Prostate gland (tissue), 2 donors: ENCODE data around the gene SBF1.

Experiments used
- POLR2A ChIP-seq: fragments of 450-650 bp; IDR thresholded peaks from one replicate; pipeline ENCODE4 v1.6.1; 2016; ENCODE audit warnings: antibody characterized with exemption, mild to moderate bottlenecking
- TF ChIP-seq, protein P1 (sequence below), 4 experiments: fragments of 200-600 bp in 2 of 4; fragments of 450-650 bp in 2 of 4; sonication (generic) in 2 of 4; IDR thresholded peaks; 1 replicate in 3 of 4; 2 replicates in 1 of 4; pipeline ENCODE4 v1.5.1; 2016 to 2019; ENCODE audit warnings: antibody characterized with exemption in 4 of 4, mild to moderate bottlenecking in 2 of 4, moderate library complexity in 2 of 4

DNA sequence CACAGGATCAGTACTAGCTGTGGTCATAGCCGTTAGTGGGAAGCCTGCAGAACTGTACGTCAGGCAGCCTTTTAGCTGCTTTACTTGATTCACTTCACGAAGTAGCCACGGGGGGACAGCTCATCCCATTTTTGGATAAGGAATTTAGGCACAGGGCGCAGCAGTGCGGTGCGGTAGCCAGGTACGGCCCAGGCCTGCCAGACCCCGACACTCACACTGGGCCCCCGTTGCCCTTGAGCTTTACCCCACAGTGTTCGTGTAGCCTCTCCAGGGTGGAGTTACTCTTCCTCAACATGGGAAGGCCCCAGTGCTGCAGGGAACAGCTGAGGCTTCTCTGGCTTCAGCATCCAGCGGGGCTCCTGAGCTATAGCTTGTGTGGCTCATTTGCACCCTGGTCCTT is 59.4 kb downstream of the SBF1 start:
- TF ChIP-seq, protein P1, sequence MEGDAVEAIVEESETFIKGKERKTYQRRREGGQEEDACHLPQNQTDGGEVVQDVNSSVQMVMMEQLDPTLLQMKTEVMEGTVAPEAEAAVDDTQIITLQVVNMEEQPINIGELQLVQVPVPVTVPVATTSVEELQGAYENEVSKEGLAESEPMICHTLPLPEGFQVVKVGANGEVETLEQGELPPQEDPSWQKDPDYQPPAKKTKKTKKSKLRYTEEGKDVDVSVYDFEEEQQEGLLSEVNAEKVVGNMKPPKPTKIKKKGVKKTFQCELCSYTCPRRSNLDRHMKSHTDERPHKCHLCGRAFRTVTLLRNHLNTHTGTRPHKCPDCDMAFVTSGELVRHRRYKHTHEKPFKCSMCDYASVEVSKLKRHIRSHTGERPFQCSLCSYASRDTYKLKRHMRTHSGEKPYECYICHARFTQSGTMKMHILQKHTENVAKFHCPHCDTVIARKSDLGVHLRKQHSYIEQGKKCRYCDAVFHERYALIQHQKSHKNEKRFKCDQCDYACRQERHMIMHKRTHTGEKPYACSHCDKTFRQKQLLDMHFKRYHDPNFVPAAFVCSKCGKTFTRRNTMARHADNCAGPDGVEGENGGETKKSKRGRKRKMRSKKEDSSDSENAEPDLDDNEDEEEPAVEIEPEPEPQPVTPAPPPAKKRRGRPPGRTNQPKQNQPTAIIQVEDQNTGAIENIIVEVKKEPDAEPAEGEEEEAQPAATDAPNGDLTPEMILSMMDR (IDR thresholded peaks at IDR 0.05): no peak
- TF ChIP-seq POLR2A: no peak
